Loucy (cell line): Measurements from ENCODE around the gene KLK10.
A peak's percentile ranks its signal among the peaks of the same experiment; 100 is the strongest.

Source experiments
- H2AFZ ChIP-seq: fragments of 200-600 bp; sonication (generic); 2 replicates; pipeline ENCODE4 v1.6.0; 2016; ENCODE audit warnings: antibody characterized with exemption, mild to moderate bottlenecking, low read length, moderate library complexity
- H3F3A ChIP-seq: fragments of 200-600 bp; 2 replicates; pipeline ENCODE4 v1.6.0; 2016; ENCODE audit warnings: antibody characterized with exemption, low read depth, mild to moderate bottlenecking
- H3K27me3 ChIP-seq: fragments of 200-600 bp; sonication (generic); 2 replicates; pipeline ENCODE4 v1.6.1; 2014; ENCODE audit warnings: low read length, mild to moderate bottlenecking; ENCODE audit not compliant: insufficient read depth, poor library complexity, severe bottlenecking
- H3K36me3 ChIP-seq: fragments of 200-600 bp; sonication (generic); 2 replicates; pipeline ENCODE4 v1.6.1; 2016; ENCODE audit warnings: low read length; ENCODE audit not compliant: insufficient read depth
- H3K4me1 ChIP-seq: fragments of 200-600 bp; sonication (generic); 2 replicates; pipeline ENCODE4 v1.5.1; 2014; ENCODE audit warnings: low read length, mild to moderate bottlenecking; ENCODE audit not compliant: insufficient read depth, poor library complexity, severe bottlenecking
- H3K4me2 ChIP-seq: fragments of 200-600 bp; sonication (generic); 2 replicates; pipeline ENCODE4 v1.6.0; 2014; ENCODE audit warnings: antibody characterized with exemption, low read length, low read depth, mild to moderate bottlenecking; ENCODE audit not compliant: poor library complexity, severe bottlenecking
- H3K4me3 ChIP-seq: fragments of 200-600 bp; sonication (generic); 2 replicates; pipeline ENCODE4 v1.5.1; 2014; ENCODE audit warnings: low read length, mild to moderate bottlenecking, mixed read lengths; ENCODE audit not compliant: poor library complexity, severe bottlenecking
- H3K79me2 ChIP-seq: fragments of 200-600 bp; sonication (generic); 2 replicates; pipeline ENCODE4 v1.6.1; 2014; ENCODE audit warnings: low read length; ENCODE audit not compliant: insufficient read depth
- H3K9ac ChIP-seq: fragments of 200-600 bp; sonication (generic); 2 replicates; pipeline ENCODE4 v1.6.0; 2014; ENCODE audit warnings: mild to moderate bottlenecking, low read depth, low read length, moderate library complexity; ENCODE audit not compliant: poor library complexity, severe bottlenecking
- H3K9me2 ChIP-seq: fragments of 200-600 bp; sonication (generic); replicated peaks from 2 replicates; pipeline ENCODE4 v1.6.1; 2016; ENCODE audit warnings: low read depth, low read length, mixed read lengths
- H3K9me3 ChIP-seq: fragments of 200-600 bp; sonication (generic); 2 replicates; pipeline ENCODE4 v1.6.1; 2014; ENCODE audit warnings: mild to moderate bottlenecking, antibody characterized with exemption, low read length, low read depth; ENCODE audit not compliant: insufficient read depth
- H4K20me1 ChIP-seq: fragments of 200-600 bp; sonication (generic); 2 replicates; pipeline ENCODE4 v1.6.0; 2014; ENCODE audit warnings: antibody characterized with exemption, low read length, mild to moderate bottlenecking; ENCODE audit not compliant: insufficient read depth, poor library complexity, severe bottlenecking
- EZH2phosphoT487 ChIP-seq: fragments of 200-600 bp; IDR thresholded peaks from 2 replicates; pipeline ENCODE4 v1.6.1; 2018; ENCODE audit warnings: antibody characterized with exemption, mild to moderate bottlenecking, moderate library complexity, borderline replicate concordance
- TF ChIP-seq, protein P1 (sequence below): fragments of 200-600 bp; sonication (generic); conservative IDR thresholded peaks from 2 replicates; pipeline ENCODE4 v1.5.1; 2014; ENCODE audit warnings: mild to moderate bottlenecking, antibody characterized with exemption, low read length

The KLK10 gene

DNA sequence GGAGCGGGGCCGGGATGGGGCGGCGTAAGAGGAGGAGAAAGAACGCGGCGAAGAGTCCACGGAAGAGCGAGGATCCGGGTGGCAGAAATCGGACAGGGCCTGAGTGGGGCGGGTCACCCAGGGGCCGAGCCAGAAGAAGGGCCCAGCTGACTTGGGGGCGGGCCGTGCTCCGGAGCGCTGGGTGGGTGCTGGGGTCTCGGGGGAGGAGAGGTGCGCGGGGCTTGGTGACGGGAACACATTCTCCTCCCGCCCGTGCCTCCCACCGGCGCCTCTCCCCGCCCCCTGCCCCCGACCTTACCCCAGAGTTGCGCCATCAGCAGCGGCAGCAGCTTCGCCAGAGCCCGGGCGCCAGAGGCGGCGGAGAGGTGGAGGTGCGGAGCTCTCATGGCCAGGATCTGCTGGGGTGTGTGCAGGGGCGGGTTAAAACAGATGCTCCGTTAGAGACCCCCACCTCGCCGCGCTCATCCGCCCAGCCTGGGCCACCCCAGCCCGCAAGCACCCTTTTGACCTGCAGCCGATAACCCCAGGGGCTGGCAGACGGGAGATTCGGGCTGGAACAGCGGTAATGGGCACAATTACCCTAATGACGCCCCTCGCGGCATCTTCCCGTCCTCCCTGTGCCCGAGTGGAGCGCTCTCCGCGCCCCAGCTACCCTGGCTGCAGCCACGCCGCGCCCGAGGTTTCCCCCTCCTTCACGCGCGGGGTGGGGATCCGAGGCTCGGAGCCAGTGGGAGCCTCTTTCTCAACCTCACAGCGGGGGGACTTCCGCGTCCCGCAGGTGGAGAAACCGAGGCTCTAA is 565 bp downstream of the KLK10 start:
- H4K20me1 ChIP-seq, result no peaks in the 10 kb centered on the region
- TF ChIP-seq, protein P1, sequence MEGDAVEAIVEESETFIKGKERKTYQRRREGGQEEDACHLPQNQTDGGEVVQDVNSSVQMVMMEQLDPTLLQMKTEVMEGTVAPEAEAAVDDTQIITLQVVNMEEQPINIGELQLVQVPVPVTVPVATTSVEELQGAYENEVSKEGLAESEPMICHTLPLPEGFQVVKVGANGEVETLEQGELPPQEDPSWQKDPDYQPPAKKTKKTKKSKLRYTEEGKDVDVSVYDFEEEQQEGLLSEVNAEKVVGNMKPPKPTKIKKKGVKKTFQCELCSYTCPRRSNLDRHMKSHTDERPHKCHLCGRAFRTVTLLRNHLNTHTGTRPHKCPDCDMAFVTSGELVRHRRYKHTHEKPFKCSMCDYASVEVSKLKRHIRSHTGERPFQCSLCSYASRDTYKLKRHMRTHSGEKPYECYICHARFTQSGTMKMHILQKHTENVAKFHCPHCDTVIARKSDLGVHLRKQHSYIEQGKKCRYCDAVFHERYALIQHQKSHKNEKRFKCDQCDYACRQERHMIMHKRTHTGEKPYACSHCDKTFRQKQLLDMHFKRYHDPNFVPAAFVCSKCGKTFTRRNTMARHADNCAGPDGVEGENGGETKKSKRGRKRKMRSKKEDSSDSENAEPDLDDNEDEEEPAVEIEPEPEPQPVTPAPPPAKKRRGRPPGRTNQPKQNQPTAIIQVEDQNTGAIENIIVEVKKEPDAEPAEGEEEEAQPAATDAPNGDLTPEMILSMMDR, result no peak
- no peak for TF ChIP-seq EZH2phosphoT487
- no peak overlapping the region for H2AFZ ChIP-seq
- H3F3A ChIP-seq, result no peaks in the 10 kb centered on the region
- no peaks in the 10 kb centered on the region for H3K27me3 ChIP-seq
- H3K4me3 ChIP-seq, result no peak overlapping the region
- H3K9ac ChIP-seq, result no peak overlapping the region
- no peaks in the 10 kb centered on the region for H3K36me3 ChIP-seq
- H3K9me2 ChIP-seq, result no peaks in the 10 kb centered on the region
- no peaks in the 10 kb centered on the region for H3K79me2 ChIP-seq
- no peak overlapping the region for H3K4me2 ChIP-seq
- H3K4me1 ChIP-seq, result no peaks in the 10 kb centered on the region
- no peaks in the 10 kb centered on the region for H3K9me3 ChIP-seq

DNA sequence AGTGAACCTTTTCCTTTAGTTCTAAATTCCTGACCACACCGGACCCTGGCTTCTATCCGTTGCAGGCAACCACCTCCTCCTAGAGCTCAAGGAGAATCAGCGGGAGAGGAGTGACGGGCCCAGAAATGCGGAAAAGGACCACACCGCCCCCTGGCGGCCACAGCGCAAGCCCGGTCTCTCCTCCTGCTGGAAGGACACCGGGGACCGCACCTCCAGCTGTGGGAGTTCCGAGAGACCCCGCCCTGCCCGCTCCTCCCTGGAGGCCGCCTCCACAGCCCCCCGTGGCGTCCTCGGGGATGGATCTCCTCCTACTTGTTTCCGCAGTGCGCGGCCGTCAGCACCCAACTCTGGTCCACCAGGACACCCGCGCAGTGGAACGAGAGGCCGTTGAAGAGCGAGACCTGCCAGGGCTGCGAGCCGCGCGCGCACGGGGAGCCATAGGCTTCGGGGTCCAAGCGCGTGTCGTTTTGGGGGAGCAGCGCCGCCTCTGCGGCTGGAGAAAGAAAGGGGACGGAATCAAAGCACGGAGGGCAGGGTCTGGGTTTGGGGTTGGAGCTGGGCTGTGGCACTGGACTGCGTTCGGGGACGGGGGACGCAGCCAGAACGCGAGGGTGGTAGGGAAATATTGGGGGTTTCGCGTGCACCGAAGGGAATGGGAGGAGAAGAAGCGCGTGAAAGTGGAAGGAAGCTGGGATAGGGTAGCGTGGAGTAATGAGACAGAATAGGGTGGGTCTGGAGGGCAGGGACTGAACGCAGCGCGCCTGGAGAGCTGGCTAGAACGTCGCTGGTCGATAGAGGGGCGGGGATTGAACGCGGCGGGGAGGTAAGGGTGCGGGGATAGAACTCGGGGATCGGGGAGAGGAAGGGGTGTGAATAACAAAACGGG is 2.5 kb downstream of the KLK10 start:
- Histone ChIP-seq H3K4me3 (no peak overlapping the region), H3K36me3 (no peaks in the 10 kb centered on the region), H3K27me3 (no peaks in the 10 kb centered on the region), H3K9ac (no peak overlapping the region), H3K79me2 (no peaks in the 10 kb centered on the region), H3K9me2 (no peaks in the 10 kb centered on the region), H3K9me3 (no peaks in the 10 kb centered on the region), H3F3A (no peaks in the 10 kb centered on the region), H3K4me1 (no peaks in the 10 kb centered on the region), H4K20me1 (no peaks in the 10 kb centered on the region), H2AFZ (no peak overlapping the region), H3K4me2 (no peak overlapping the region)
- no peak for TF ChIP-seq EZH2phosphoT487
- TF ChIP-seq, protein P1, result peak; percentile 68

DNA sequence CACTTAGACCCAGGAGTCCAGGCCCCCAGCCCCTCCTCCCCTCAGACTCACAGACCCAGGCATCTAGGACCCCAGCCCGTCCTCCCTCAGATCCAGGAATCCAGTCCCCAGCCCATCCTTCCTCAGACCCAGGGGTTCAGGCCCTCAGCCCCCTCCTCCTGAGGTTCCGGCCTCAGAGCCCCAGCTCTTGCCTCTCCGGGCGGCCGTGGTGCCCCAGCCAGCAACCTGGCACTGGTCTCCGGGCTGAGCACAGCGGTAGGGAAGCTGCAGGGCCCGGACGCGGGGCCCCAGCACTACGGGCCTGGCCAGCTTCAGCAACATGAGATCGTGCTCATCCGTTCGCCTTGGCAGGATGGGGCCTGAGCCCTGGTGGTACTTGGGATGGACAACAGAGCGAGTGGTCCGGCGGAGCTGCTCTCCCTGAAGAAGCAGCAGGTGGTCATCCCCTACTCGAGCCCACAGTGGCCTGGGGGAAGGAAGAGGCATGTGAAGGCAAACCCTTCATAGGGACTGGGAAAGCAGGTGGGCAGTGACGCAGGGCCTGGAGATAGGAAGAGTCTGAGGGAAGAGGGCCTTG is 3.7 kb downstream of the KLK10 start:
- H4K20me1 ChIP-seq, result no peaks in the 10 kb centered on the region
- no peaks in the 10 kb centered on the region for H3K9me2 ChIP-seq
- no peaks in the 10 kb centered on the region for H3K27me3 ChIP-seq
- H3K4me1 ChIP-seq, result no peaks in the 10 kb centered on the region
- no peak overlapping the region for H3K4me2 ChIP-seq
- no peak overlapping the region for H3K9ac ChIP-seq
- no peaks in the 10 kb centered on the region for H3F3A ChIP-seq
- H2AFZ ChIP-seq, result no peak overlapping the region
- TF ChIP-seq EZH2phosphoT487, result no peak
- TF ChIP-seq, protein P1, result no peak
- H3K4me3 ChIP-seq, result no peak overlapping the region
- H3K79me2 ChIP-seq, result no peaks in the 10 kb centered on the region
- H3K9me3 ChIP-seq, result no peaks in the 10 kb centered on the region
- H3K36me3 ChIP-seq, result no peaks in the 10 kb centered on the region
